HEK293 (cell line): ENCODE measurements around the gene SLC35F6.

Experiments
- CTCF ChIP-seq: fragments of 450-650 bp; formaldehyde crosslinking; IDR thresholded peaks from 2 replicates; pipeline ENCODE4 v1.5.1; 2016; ENCODE audit warnings: missing biosample characterization, missing genetic modification characterization
- REST ChIP-seq: fragments of 450-650 bp; formaldehyde crosslinking; IDR thresholded peaks from 2 replicates; pipeline ENCODE4 v1.5.1; 2016; ENCODE audit warnings: missing biosample characterization, missing genetic modification characterization
- ZNF776 ChIP-seq: fragments of 450-650 bp; formaldehyde crosslinking; IDR thresholded peaks from 2 replicates; pipeline ENCODE4 v1.5.0; 2017; ENCODE audit warnings: missing biosample characterization, missing genetic modification characterization, borderline replicate concordance

- no peak for TF ChIP-seq REST (tag by site-specific recombination)
- TF ChIP-seq CTCF (tag by site-specific recombination), result no peak
- no peak for TF ChIP-seq ZNF776 (tag by site-specific recombination)
Observed at GRCh38 chr2:26767894-26768487, 3.9 kb downstream of the SLC35F6 start.
